ENCODE measurements around the gene VPS16. TPM values are rescaled to one million over a fixed set of nuclear protein-coding genes. Genes with fewer than 3 reads are reported as not detected.

The VPS16 gene
- total and polyA plus RNA-seq, 2 of the 8 experiments (the other 6 are each of a cell fraction or from before 2014, with no cell fraction given): 23.8 to 25.9 TPM

DNA sequence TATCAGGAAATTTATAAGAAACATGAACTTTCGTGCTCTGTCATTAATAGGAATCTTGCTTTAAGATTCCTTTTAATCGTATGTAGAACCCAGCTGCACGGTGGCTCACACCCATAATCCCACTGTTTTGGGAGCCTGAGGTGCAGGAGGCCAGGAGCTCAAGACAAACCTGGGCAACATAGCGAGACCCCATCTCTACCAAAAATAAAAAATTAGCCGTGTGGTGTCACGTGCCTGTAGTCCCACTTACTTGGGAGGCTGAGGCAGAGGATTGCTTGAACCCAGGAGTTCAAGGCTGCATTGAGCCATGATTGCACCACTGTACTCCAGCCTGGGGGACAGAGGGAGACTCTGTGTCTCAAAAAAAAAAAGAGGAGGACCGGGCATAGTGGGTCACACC is 40.1 kb downstream of the VPS16 start:
- Histone ChIP-seq H4K5ac (ENCODE audit: insufficient read length, low read depth, low read length) (no peak overlapping the region), H3K4ac (replicated peaks; ENCODE audit: insufficient read length, low read depth, low read length) (no peak overlapping the region), H3K9ac (replicated peaks in 1 of 4; ENCODE audit: extremely low read depth in 1 of 4, low read depth in 3 of 4, low read length in 3 of 4) (no peak overlapping the region), H2BK5ac (ENCODE audit: low read depth, low read length) (no peak overlapping the region), H3K4me1 (replicated peaks in 1 of 4; ENCODE audit: control insufficient read depth in 3 of 4, insufficient read depth in 4 of 4, low read length in 3 of 4) (peaks cover 0 to 5% (median 0%) of the 10 kb centered on the region in 4 experiments; a peak in 1 of 7 replicates), H3K79me2 (ENCODE audit: control insufficient read depth in 1 of 2, insufficient read depth in 2 of 2, low read length in 2 of 2) (peaks cover 3 to 83% of the 10 kb centered on the region in 2 experiments; a peak in 3 of 4 replicates), H3K36me3 (ENCODE audit: control insufficient read depth in 2 of 4, insufficient read depth in 4 of 4, low read length in 3 of 4) (0 out of 8 replicates have a peak, but pooled peaks cover 0 to under 1% (median 0%) of the 10 kb centered on the region in 4 experiments), H3K56ac (replicated peaks; ENCODE audit: insufficient read length, low read depth, low read length) (no peak overlapping the region), H3K4me2 (ENCODE audit: insufficient read depth in 1 of 2, low read depth in 2 of 2, low read length in 2 of 2) (no peak overlapping the region), H4K91ac (replicated peaks; ENCODE audit: insufficient read length, low read length) (no peak overlapping the region), H2BK15ac (ENCODE audit: low read length) (no peak overlapping the region), H3K4me3 (ENCODE audit: extremely low read depth in 1 of 4, insufficient read depth in 2 of 4, low read depth in 3 of 4, low read length in 4 of 4) (no peak overlapping the region), H2BK12ac (ENCODE audit: low read depth, low read length) (no peak overlapping the region), H3K18ac (ENCODE audit: extremely low read depth, low read length) (no peak overlapping the region), H3K14ac (ENCODE audit: insufficient read length) (no peak overlapping the region), H2BK20ac (ENCODE audit: low read length) (no peak overlapping the region), H2AFZ (ENCODE audit: low read length) (no peak overlapping the region), H2AK5ac (ENCODE audit: low read depth, low read length) (no peak overlapping the region), H3K9me3 (ENCODE audit: insufficient read depth in 2 of 2, low read depth in 1 of 2, low read length in 1 of 2) (no peaks in the 10 kb centered on the region), H3K79me1 (ENCODE audit: low read depth, low read length) (no peaks in the 10 kb centered on the region), H3K27me3 (replicated peaks in 1 of 4; ENCODE audit: control insufficient read depth in 3 of 4, extremely low read depth in 1 of 4, insufficient read depth in 3 of 4, low read length in 3 of 4) (no peaks in the 10 kb centered on the region), H3K23ac (ENCODE audit: insufficient read length) (no peak overlapping the region), H4K8ac (ENCODE audit: extremely low read depth, insufficient read depth, low read length) (no peak overlapping the region), H2BK120ac (replicated peaks; ENCODE audit: low read depth, low read length) (no peak overlapping the region), H4K20me1 (replicated peaks in 1 of 2; ENCODE audit: control insufficient read depth in 1 of 2, insufficient read depth in 2 of 2, low read length in 2 of 2) (peaks cover 1 to 4% of the 10 kb centered on the region in 2 experiments), H3K23me2 (ENCODE audit: low read depth, low read length) (no peaks in the 10 kb centered on the region), H3K27ac (ENCODE audit: low read depth, low read length) (no peak overlapping the region)
- DNase-seq (ENCODE audit: low read depth in 1 of 2, low spot score in 2 of 2): no peak
- ChIA-PET CTCF (ENCODE audit: partially characterized antibody) (no interaction called here), POLR2A (ENCODE audit: partially characterized antibody) (no interaction called here)
- FAIRE-seq: no peak
- WGBS, 2 experiments (ENCODE audit: extremely low coverage in 1 of 2, insufficient coverage in 1 of 2, insufficient read length in 1 of 2, insufficient replicate concordance in 2 of 2, low coverage in 1 of 2, low lambda C conversion rate in 2 of 2, missing lambda C conversion rate in 1 of 2): 88% methylated on average over 6 of the region's 7 CpGs; no CpG with 5 or more reads in 1 of the 2 experiments
- TF ChIP-seq HDAC6 (IDR thresholded peaks at IDR 0.05; ENCODE audit: low read depth, low read length) (no peak), KDM5A (IDR thresholded peaks at IDR 0.05; ENCODE audit: low read length) (no peak), CHD2 (IDR thresholded peaks at IDR 0.05; ENCODE audit: low read length) (no peak), TAF7 (optimal IDR thresholded peaks at IDR 0.05; ENCODE audit: borderline replicate concordance, low read depth, low read length) (no peak), ZNF274 (IDR thresholded peaks at IDR 0.05; ENCODE audit: borderline replicate concordance, extremely low read depth, low read length) (no peak), RNF2 (IDR thresholded peaks at IDR 0.05; ENCODE audit: borderline replicate concordance, low read depth, low read length, missing control alignments, poor library complexity, severe bottlenecking) (no peak), GABPA (IDR thresholded peaks at IDR 0.05; ENCODE audit: borderline replicate concordance, insufficient read depth, low read length) (no peak), SIN3A (conservative IDR thresholded peaks at IDR 0.05 in 1 of 2, IDR thresholded peaks at IDR 0.05 in 1 of 2; ENCODE audit: low read depth in 1 of 2, low read length in 2 of 2) (no peak), BCL11A (IDR thresholded peaks at IDR 0.05; ENCODE audit: low read depth in 2 of 2, low read length in 2 of 2) (no peak), PHF8 (conservative IDR thresholded peaks at IDR 0.05; ENCODE audit: low read depth, low read length) (no peak), RBBP5 (IDR thresholded peaks at IDR 0.05; ENCODE audit: borderline replicate concordance, low read depth, low read length) (no peak), TAF1 (IDR thresholded peaks at IDR 0.05; ENCODE audit: low read depth, low read length) (no peak), RXRA (IDR thresholded peaks at IDR 0.05; ENCODE audit: insufficient read depth, low read depth, low read length) (no peak), KDM1A (IDR thresholded peaks at IDR 0.05; ENCODE audit: borderline replicate concordance, low read length) (no peak)
